ENCODE measurements around the gene KCNC3. TPM values are rescaled to one million over a fixed set of nuclear protein-coding genes. Genes with fewer than 3 reads are reported as not detected.
A peak's percentile ranks its signal among the peaks of the same experiment; 100 is the strongest.

The KCNC3 gene
- total RNA-seq, 1 experiment from 2014 or later: 5.3 TPM

DNA sequence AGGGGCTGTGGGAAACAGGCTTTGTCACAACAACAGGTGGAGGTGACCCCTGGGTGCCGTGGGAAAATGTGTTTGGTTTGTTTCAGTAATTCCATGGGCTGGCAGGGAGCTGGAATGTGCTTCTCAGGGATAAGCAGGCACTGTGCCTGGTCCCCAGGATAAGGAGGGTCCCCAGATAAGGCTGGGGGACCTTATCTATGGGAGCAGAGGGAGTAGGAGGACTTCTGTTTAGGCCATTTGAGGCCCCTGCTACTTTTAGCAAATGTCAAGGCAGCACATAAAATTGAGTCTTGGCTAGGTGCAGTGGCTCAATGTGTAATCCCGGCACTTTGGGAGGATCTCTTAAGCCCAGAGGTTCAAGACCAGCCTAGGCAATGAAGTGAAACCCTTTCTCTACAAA is 59.5 kb downstream of the KCNC3 start:
- TF ChIP-seq, protein P1, sequence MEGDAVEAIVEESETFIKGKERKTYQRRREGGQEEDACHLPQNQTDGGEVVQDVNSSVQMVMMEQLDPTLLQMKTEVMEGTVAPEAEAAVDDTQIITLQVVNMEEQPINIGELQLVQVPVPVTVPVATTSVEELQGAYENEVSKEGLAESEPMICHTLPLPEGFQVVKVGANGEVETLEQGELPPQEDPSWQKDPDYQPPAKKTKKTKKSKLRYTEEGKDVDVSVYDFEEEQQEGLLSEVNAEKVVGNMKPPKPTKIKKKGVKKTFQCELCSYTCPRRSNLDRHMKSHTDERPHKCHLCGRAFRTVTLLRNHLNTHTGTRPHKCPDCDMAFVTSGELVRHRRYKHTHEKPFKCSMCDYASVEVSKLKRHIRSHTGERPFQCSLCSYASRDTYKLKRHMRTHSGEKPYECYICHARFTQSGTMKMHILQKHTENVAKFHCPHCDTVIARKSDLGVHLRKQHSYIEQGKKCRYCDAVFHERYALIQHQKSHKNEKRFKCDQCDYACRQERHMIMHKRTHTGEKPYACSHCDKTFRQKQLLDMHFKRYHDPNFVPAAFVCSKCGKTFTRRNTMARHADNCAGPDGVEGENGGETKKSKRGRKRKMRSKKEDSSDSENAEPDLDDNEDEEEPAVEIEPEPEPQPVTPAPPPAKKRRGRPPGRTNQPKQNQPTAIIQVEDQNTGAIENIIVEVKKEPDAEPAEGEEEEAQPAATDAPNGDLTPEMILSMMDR (IDR thresholded peaks at IDR 0.05; ENCODE audit: unreplicated experiment): no peak

DNA sequence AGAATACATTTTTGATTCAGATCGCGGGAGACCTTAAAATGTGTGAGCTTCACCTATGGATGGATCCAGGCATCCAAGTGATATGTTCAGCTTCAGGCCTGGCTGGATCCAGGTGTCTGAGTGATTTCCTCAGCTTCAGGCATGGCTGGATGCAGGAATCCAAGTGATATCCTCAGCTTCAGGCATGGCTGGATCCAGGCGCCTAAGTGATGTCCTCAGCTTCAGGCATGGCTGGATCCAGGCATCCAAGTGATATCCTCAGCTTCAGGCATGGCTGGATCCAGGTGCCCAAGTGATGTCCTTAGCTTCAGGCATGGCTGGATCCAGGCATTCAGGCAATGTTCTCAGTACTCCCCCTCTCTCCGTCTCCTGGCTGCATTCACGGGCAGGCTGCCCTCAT is 60.7 kb downstream of the KCNC3 start:
- no peak overlapping the region for H3K27ac Mint-ChIP-seq (ENCODE audit: unreplicated experiment)
- CTCF ChIA-PET: no interaction called here
- H3K4me1 Mint-ChIP-seq (ENCODE audit: low read depth, unreplicated experiment): no peaks in the 10 kb centered on the region
- peaks cover 87% of the 10 kb centered on the region for H3K36me3 Mint-ChIP-seq (ENCODE audit: insufficient read depth, unreplicated experiment)
- TF ChIP-seq, protein P1 (IDR thresholded peaks at IDR 0.05; ENCODE audit: unreplicated experiment): no peak
- no peaks in the 10 kb centered on the region for H3K9me3 Mint-ChIP-seq (ENCODE audit: low read depth, unreplicated experiment)
- no TSS peak for BruUV-seq (replicated peaks)
- H3K4me3 Mint-ChIP-seq (ENCODE audit: low read depth, unreplicated experiment): no peak overlapping the region
- DNase-seq: no peak
- no peaks in the 10 kb centered on the region for H3K27me3 Mint-ChIP-seq (ENCODE audit: unreplicated experiment)
- intact Hi-C loops (cut with micrococcal nuclease; ENCODE audit: unreplicated experiment): no loop called here

More for the DNA sequence above, 59.5 kb downstream of the KCNC3 start:
- Mint-ChIP-seq H3K27me3 (ENCODE audit: unreplicated experiment) (no peaks in the 10 kb centered on the region), H3K4me1 (ENCODE audit: low read depth, unreplicated experiment) (no peaks in the 10 kb centered on the region), H3K4me3 (ENCODE audit: low read depth, unreplicated experiment) (no peak overlapping the region), H3K36me3 (ENCODE audit: insufficient read depth, unreplicated experiment) (peaks cover 76% of the 10 kb centered on the region), H3K9me3 (ENCODE audit: low read depth, unreplicated experiment) (no peaks in the 10 kb centered on the region), H3K27ac (ENCODE audit: unreplicated experiment) (no peak overlapping the region)
- intact Hi-C loops (cut with micrococcal nuclease; ENCODE audit: unreplicated experiment): no loop called here
- BruUV-seq (replicated peaks): no TSS peak
- no peak for DNase-seq
- CTCF ChIA-PET: no interaction called here

DNA sequence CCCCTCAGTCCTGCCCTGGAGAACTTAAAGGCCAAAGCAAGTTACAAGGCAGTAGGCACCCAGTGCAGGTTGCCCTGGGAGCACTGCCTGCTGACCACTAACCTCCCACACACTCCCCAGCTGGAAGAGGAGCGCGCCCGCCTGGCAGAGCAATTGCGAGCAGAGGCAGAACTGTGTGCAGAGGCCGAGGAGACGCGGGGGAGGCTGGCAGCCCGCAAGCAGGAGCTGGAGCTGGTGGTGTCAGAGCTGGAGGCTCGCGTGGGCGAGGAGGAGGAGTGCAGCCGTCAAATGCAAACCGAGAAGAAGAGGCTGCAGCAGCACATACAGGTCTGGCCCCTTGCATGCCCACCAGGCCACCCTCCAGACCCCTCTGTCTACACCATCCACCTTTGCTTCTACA is 61.1 kb downstream of the KCNC3 start:
- Mint-ChIP-seq H3K4me3 (ENCODE audit: low read depth, unreplicated experiment) (no peak overlapping the region), H3K9me3 (ENCODE audit: low read depth, unreplicated experiment) (no peaks in the 10 kb centered on the region), H3K36me3 (ENCODE audit: insufficient read depth, unreplicated experiment) (peaks cover 87% of the 10 kb centered on the region), H3K27me3 (ENCODE audit: unreplicated experiment) (no peaks in the 10 kb centered on the region), H3K4me1 (ENCODE audit: low read depth, unreplicated experiment) (no peaks in the 10 kb centered on the region), H3K27ac (ENCODE audit: unreplicated experiment) (no peak overlapping the region)
- TF ChIP-seq, protein P1 (IDR thresholded peaks at IDR 0.05; ENCODE audit: unreplicated experiment): no peak
- intact Hi-C loops (cut with micrococcal nuclease; ENCODE audit: unreplicated experiment): no loop called here
- DNase-seq: no peak
- CTCF ChIA-PET: no interaction called here
- BruUV-seq (replicated peaks): no TSS peak

- Mint-ChIP-seq H3K27me3 (ENCODE audit: unreplicated experiment) (no peaks in the 10 kb centered on the region), H3K4me3 (ENCODE audit: low read depth, unreplicated experiment) (no peak overlapping the region), H3K4me1 (ENCODE audit: low read depth, unreplicated experiment) (no peaks in the 10 kb centered on the region), H3K27ac (ENCODE audit: unreplicated experiment) (no peak overlapping the region), H3K36me3 (ENCODE audit: insufficient read depth, unreplicated experiment) (peaks cover 90% of the 10 kb centered on the region), H3K9me3 (ENCODE audit: low read depth, unreplicated experiment) (no peaks in the 10 kb centered on the region)
- no TSS peak for BruUV-seq (replicated peaks)
- intact Hi-C loops (cut with micrococcal nuclease; ENCODE audit: unreplicated experiment): no loop called here
- DNase-seq: peak; percentile 45
- CTCF ChIA-PET: interaction anchor here (0.6 kb wide), 1 partner anchor 77 kb away, joined by 3 read pairs; no protein-coding TSS in a partner anchor
- TF ChIP-seq, protein P1 (IDR thresholded peaks at IDR 0.05; ENCODE audit: unreplicated experiment): no peak
Measured at GRCh38 chr19:50266896-50267295, 62.3 kb downstream of the KCNC3 start.
